HG03521 (cell line): Measurements from ENCODE around the gene SLC25A53.
"Not testable (repeated sequence)": the region's sequence is repeated elsewhere in the genome, so short reads cannot be mapped to it uniquely, and the experiment has no call there.

ENCODE experiments used
- ATAC-seq: cut with Tn5 transposase; IDR thresholded peaks from one replicate; pipeline ENCODE4 v1.9.1; 2021; ENCODE audit warnings: mild to moderate bottlenecking, moderate library complexity; ENCODE audit not compliant: unreplicated experiment

Gene SLC25A53

GRCh38 chrX:104134583-104135261, 22.1 kb downstream of the SLC25A53 start:
- ATAC-seq = no peak

- ATAC-seq = no peak
Observed at GRCh38 chrX:104130808-104131207, 26.0 kb downstream of the SLC25A53 start.

GRCh38 chrX:104126856-104127255, 30.0 kb downstream of the SLC25A53 start:
- ATAC-seq = no peak

- ATAC-seq = no peak
Observed at GRCh38 chrX:104122829-104123228, 34.0 kb downstream of the SLC25A53 start.

- no peak for ATAC-seq
Observed at GRCh38 chrX:104118765-104119164, 38.0 kb downstream of the SLC25A53 start.

GRCh38 chrX:104117759-104118158, 39.0 kb downstream of the SLC25A53 start:
- ATAC-seq = no peak

GRCh38 chrX:104113222-104113965, 43.4 kb downstream of the SLC25A53 start:
- ATAC-seq = peak; percentile 37

- peak; percentile 64 for ATAC-seq
Observed at GRCh38 chrX:104112326-104112951, 44.4 kb downstream of the SLC25A53 start, which contains the start of gene ZCCHC18. Gene ZCCHC18, plus strand, starts transcription at chrX:104112523. Its CDS starts 1,589 bp downstream, at chrX:104114112.

GRCh38 chrX:104110491-104111240, 46.1 kb downstream of the SLC25A53 start:
- ATAC-seq = peak; percentile 46

GRCh38 chrX:104108955-104109354, 47.9 kb downstream of the SLC25A53 start:
- no peak for ATAC-seq

- ATAC-seq = no peak
Observed at GRCh38 chrX:104105330-104106262, 51.2 kb downstream of the SLC25A53 start.

GRCh38 chrX:104104676-104105075, 52.1 kb downstream of the SLC25A53 start:
- ATAC-seq = no peak

- ATAC-seq = no peak
Observed at GRCh38 chrX:104098919-104099318, 57.9 kb downstream of the SLC25A53 start.

GRCh38 chrX:104098151-104098808, 58.5 kb downstream of the SLC25A53 start:
- no peak for ATAC-seq

- ATAC-seq = no peak
Observed at GRCh38 chrX:104085919-104086318, 70.9 kb downstream of the SLC25A53 start.

GRCh38 chrX:104085477-104085876, 71.3 kb downstream of the SLC25A53 start:
- ATAC-seq = no peak

- no peak for ATAC-seq
Observed at GRCh38 chrX:104084534-104085277, 72.1 kb downstream of the SLC25A53 start.

- no peak for ATAC-seq
Observed at GRCh38 chrX:104084063-104084462, 72.7 kb downstream of the SLC25A53 start.

- ATAC-seq = not testable (repeated sequence)
Observed at GRCh38 chrX:104077854-104078253, 79.0 kb downstream of the SLC25A53 start.
